ENCODE measurements around the gene S100P.

The S100P gene

GRCh38 chr4:6682862-6683590 lies 10.7 kb upstream of the S100P start:
- in situ Hi-C loops (cut with HindIII; ENCODE audit: low sequenced_read_pairs) = no loop called here
- DNase-seq (ENCODE audit: low read depth, low spot score) = no peak
- TF ChIP-seq, protein P1, sequence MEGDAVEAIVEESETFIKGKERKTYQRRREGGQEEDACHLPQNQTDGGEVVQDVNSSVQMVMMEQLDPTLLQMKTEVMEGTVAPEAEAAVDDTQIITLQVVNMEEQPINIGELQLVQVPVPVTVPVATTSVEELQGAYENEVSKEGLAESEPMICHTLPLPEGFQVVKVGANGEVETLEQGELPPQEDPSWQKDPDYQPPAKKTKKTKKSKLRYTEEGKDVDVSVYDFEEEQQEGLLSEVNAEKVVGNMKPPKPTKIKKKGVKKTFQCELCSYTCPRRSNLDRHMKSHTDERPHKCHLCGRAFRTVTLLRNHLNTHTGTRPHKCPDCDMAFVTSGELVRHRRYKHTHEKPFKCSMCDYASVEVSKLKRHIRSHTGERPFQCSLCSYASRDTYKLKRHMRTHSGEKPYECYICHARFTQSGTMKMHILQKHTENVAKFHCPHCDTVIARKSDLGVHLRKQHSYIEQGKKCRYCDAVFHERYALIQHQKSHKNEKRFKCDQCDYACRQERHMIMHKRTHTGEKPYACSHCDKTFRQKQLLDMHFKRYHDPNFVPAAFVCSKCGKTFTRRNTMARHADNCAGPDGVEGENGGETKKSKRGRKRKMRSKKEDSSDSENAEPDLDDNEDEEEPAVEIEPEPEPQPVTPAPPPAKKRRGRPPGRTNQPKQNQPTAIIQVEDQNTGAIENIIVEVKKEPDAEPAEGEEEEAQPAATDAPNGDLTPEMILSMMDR (IDR thresholded peaks at IDR 0.05; ENCODE audit: low read depth, low read length) = no peak
- no peak overlapping the region for H3K4me3 ChIP-seq (ENCODE audit: low read depth, low read length)

GRCh38 chr4:6684656-6685055 lies 9.0 kb upstream of the S100P start:
- in situ Hi-C loops (cut with HindIII; ENCODE audit: low sequenced_read_pairs) = no loop called here
- TF ChIP-seq, protein P1 (IDR thresholded peaks at IDR 0.05; ENCODE audit: low read depth, low read length) = no peak
- DNase-seq (ENCODE audit: low read depth, low spot score) = no peak
- no peak overlapping the region for H3K4me3 ChIP-seq (ENCODE audit: low read depth, low read length)

- TF ChIP-seq, protein P1 (IDR thresholded peaks at IDR 0.05; ENCODE audit: low read depth, low read length) = no peak
- in situ Hi-C loops (cut with HindIII; ENCODE audit: low sequenced_read_pairs) = no loop called here
- H3K4me3 ChIP-seq (ENCODE audit: low read depth, low read length) = no peak overlapping the region
Observed at GRCh38 chr4:6686104-6686787, 7.4 kb upstream of the S100P start.

DNA sequence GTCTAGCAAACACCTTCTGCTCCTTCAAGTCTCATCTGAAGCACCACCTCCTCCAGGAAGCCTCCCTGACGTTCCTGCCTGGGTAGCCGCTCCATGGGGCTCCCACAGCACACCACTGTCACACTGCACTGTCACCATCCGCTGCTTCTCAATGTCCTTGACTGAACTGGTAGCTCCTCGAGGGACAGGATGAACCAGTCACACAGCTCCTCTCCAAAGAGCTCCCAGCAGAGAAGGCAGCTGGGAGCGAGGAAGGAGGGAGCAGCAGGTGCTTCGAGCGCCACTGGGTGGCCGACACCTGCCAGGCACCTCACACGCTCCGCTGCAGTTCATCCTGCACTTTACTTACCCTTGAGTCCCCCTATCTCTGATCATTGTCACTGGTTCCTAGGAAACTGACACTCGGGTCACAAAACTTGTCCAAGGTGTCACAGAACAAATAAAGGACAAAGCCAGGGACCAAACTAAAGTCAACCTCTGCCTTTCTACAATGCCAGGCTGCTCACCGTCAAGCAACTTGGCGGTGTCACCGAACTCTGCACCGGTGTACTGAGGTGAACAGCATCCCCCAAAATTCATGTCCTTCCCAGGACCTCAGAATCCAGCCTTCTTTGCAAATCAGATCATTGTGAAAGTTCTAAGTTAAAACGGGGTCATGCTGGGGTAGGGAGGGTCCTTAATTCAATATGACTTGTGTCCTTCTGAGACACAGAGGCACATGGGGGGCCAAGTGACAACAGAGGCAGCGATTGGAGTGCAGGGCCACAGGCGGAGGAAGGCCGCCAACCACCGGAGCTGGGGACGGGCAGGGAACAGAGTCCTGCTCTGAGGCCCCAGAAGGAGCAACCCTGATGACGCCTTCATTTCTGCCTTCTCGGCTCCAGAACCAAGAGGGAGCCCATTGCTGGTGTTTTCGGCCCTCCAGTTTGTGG lies 5.5 kb upstream of the S100P start:
- in situ Hi-C loops (cut with HindIII; ENCODE audit: low sequenced_read_pairs) = no loop called here
- H3K4me3 ChIP-seq (ENCODE audit: low read depth, low read length) = no peak overlapping the region
- TF ChIP-seq, protein P1 (IDR thresholded peaks at IDR 0.05; ENCODE audit: low read depth, low read length) = no peak
- no peak for DNase-seq (ENCODE audit: low read depth, low spot score)

More at GRCh38 chr4:6686104-6686787, 7.4 kb upstream of the S100P start:
- DNase-seq (ENCODE audit: low read depth, low spot score) = no peak

DNA sequence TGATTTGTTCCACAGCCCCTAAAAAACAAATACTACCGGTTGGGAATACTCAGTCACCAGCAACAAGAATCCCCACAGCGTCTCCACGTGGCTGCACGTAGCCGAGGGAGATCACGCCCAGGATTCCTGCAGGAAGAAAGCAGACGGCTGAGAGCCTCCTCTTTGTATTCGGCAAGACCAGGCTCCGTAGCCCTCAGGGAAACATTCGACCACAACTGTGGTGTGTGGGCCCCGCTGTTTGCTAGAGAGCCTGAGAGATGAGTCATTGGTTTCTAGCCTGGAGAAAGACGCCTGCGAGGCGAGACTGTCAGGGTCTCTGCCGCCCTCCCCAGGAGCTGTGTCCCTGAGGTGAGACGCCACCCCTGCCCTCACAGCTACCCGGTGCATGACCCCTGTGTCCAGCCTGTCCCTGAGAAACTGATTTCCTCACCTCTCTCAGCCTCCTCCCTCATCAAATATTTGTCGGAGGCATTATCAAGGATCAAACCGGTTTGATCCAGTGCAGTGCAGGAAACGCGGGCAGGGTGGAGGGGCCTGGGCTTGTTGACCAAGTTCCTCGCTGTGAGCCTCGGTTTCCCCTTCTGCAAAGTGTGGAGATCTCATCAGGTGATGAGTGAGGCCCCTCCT lies 4.7 kb upstream of the S100P start:
- H3K4me3 ChIP-seq (ENCODE audit: low read depth, low read length) = no peak overlapping the region
- in situ Hi-C loops (cut with HindIII; ENCODE audit: low sequenced_read_pairs) = no loop called here
- TF ChIP-seq, protein P1 (IDR thresholded peaks at IDR 0.05; ENCODE audit: low read depth, low read length) = peak; percentile 25
- peak; percentile 96 for DNase-seq (ENCODE audit: low read depth, low spot score)

DNA sequence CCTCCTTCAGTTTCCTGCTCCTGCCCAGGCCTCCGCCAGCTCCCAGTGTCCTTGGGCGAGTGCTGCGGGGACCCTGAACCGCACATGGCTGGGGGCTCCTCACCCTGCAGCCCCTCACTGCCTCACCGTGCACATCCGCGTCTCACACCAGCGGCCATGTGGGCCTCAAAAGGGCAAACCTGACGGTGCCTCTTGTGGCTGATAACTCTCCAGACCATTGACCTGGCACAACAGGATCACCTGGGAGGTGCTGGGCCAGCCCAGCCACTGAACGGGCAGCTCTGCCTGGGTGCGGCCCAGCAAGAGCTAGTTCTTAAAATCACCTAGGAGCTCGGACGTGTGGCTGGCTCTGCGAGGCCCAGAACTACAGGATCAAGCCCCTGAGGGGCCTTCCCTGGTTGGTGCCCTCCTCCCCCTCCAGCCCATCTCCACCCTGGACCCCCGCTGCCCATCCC lies 4.1 kb upstream of the S100P start:
- TF ChIP-seq, protein P1 (IDR thresholded peaks at IDR 0.05; ENCODE audit: low read depth, low read length) = no peak
- in situ Hi-C loops (cut with HindIII; ENCODE audit: low sequenced_read_pairs) = no loop called here
- no peak for DNase-seq (ENCODE audit: low read depth, low spot score)
- H3K4me3 ChIP-seq (ENCODE audit: low read depth, low read length) = no peak overlapping the region

Data from astrocyte of the spinal cord (primary cell).